HG03571 (cell line): ENCODE data around the gene YOD1.

Experiments
- ATAC-seq: cut with Tn5 transposase; IDR thresholded peaks from one replicate; pipeline ENCODE4 v1.9.1; 2021; ENCODE audit not compliant: unreplicated experiment

The YOD1 gene

GRCh38 chr1:207013321-207014085 lies 37.5 kb downstream of the YOD1 start:
- no peak for ATAC-seq

- no peak for ATAC-seq
Measured at GRCh38 chr1:207010726-207011125, 40.3 kb downstream of the YOD1 start.

- no peak for ATAC-seq
Measured at GRCh38 chr1:207009945-207010344, 41.1 kb downstream of the YOD1 start.

- ATAC-seq = no peak
Measured at GRCh38 chr1:207009182-207009850, 41.7 kb downstream of the YOD1 start.

DNA sequence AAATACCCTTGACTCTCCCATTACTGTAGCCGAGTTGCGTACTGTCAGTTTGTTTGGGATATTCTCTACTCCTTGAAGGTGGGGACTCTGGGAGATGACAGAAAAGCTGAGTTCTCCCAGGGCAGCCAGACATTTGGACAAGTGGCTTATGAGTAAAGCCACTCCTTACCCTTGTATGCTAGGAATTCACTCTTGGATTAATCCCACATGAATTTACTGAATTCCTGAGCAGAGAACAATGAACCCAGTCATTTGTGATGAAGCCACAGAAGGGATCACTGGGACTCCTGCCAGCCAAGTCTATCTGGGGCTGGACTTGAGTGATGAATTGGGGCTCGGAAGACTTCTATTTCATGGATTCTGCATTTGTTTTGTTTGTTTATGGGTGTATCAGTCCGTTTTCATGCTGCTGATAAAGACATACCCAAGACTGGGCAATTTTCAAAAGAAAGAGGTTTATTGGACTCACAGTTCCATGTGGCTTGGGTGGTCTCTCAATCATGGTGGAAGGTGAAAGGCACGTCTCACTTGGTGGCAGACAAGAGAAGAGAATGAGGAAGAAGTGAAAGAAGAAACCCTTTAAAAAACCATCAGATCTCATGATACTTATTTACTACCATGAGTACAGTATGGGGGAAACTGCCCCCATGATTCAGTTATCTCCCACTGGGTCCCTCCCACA lies 43.5 kb downstream of the YOD1 start:
- no peak for ATAC-seq

GRCh38 chr1:207006914-207007313 lies 44.1 kb downstream of the YOD1 start:
- no peak for ATAC-seq

DNA sequence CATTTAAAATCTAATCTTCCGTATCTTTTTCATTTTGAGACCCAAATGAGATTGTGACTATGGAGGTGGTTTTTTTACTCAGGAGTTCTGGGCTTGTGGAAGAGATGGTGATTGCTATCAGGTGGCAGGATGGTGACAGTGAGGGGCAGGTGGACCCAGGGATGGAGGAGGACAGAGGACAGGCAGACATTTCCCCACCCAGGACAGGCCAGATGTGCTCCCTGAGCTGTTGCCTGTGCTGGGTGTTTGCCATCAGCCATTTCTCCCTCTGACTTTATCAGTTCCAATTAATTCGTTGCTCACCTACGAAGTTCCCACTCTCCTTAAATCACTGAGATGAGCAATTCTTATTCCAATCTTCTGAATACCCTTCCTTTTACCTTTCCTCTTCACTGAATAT lies 44.9 kb downstream of the YOD1 start:
- ATAC-seq = no peak

GRCh38 chr1:207004931-207005830 lies 45.8 kb downstream of the YOD1 start:
- ATAC-seq = no peak

DNA sequence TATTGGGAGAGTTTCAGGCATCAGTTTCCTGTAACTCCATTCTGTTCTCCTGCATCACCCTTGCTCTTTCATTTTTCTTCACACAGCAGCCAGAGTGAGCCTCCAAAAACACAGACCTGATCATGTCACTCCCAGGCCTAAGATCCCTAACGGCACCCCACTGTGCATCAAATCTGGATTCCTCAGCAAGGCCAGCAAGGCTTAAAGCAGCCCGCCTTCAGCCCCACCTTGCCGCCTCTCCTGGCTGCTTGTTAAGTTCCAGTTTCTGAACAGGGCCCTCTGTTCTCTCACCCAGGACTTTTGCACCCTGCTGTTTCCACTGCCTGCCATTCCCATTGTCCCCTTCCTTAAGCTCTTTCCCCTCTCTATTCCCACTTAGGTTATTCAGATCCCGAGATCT lies 47.8 kb downstream of the YOD1 start:
- ATAC-seq = no peak

DNA sequence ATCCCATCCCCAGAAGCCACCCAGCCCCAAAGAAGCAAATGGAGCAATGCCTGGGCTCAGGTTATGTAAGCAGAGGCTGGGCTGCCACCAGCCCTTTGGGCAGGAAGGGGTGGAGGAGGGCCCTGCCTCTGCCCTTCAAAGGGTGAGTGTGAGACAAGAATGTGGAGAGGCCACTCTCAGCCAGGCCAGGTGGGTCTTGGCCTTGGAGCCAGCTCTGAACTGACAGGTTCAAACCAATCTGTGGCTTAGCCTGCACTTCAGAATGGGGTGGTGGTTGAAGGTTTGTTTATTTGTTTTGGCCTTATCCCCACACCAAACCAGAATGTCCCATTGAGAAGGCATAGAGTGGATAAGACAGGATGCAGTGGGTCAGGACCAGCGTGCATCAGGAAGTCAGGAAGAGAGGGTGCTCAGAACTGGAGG lies 48.3 kb downstream of the YOD1 start:
- ATAC-seq = no peak

- ATAC-seq = no peak
Measured at GRCh38 chr1:207001492-207002245, 49.3 kb downstream of the YOD1 start.

DNA sequence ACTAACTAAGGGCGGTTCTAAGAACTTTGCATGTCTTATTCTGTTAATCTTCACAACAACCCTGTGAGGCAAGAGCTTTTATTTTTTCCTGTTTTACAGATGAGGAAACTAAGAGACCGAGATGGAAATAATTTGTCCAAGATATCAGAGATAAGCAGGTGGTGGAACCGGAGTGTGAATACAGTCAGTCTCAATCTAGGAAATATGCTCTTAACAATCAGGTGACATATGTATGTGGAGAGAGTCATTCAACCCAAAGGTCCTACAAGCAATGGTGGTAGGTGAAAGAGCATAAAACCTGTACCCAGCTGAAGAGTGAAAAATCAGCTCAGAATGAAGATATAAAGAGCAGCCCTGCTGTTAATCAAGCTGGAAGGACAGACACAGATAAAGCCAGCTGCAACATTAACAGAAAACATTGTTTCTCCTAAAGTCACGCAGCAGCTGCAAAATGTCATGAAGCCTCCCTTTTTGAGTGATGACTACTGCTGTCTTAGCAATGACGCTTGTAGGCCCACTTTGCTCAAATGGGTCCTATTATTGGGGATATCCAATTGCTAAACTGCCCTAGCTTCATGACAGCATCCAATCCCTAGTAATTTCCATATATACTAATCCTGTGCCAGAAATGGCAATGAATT lies 50.2 kb downstream of the YOD1 start:
- ATAC-seq = no peak

DNA sequence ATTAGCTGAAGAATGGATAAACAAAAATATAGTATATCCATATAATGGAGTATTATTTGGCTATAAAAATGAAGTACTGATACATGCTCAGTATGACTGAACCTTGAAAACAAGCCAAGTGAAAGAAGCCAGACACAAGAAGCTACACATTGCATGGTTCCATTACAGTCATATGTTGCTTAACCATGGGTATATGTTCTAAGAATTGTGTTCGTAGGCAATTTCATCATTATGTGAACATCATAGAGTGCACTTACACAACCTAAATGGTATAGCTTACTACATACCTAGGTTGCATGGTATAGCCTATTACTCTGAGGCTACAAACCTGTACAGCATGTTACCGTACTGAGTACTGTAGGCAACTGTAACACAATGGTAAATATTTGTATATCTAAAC lies 52.2 kb downstream of the YOD1 start:
- no peak for ATAC-seq
